Psoas muscle (tissue), 8 donors: ENCODE measurements around the gene PRSS35. TPM values are rescaled to one million over a fixed set of nuclear protein-coding genes. Genes with fewer than 3 reads are reported as not detected.

Experiments
- ATAC-seq, 4 donors: fragments of 200-7000 bp; cut with Tn5 transposase; one replicate each; pipeline ENCODE4 v1.9.1; 2020; ENCODE audit warnings: moderate library complexity in 3 of 4, mild to moderate bottlenecking in 2 of 4
- DNase-seq, 2 donors: peaks; one replicate each; pipeline ENCODE4 v3.0.0-alpha.2; 2020
- H3K27ac ChIP-seq: fragments of 200-600 bp; one replicate; pipeline ENCODE4 v1.8.0; 2022
- H3K27me3 ChIP-seq, 3 donors: fragments of 200-600 bp in 1 of 3; one replicate each; pipeline versions ENCODE4 v1.6.1 to v1.8.0; 2013 to 2022; ENCODE audit warnings: low read length in 2 of 3, mild to moderate bottlenecking in 2 of 3, moderate library complexity in 1 of 3; ENCODE audit not compliant: insufficient read depth in 3 of 3
- H3K36me3 ChIP-seq, 2 donors: fragments of 200-600 bp in 1 of 2; one replicate each; pipeline versions ENCODE4 v1.6.1 to v1.8.0; 2013 to 2022; ENCODE audit warnings: low read depth in 1 of 2, mild to moderate bottlenecking in 1 of 2, moderate library complexity in 1 of 2; ENCODE audit not compliant: insufficient read depth in 1 of 2
- H3K4me1 ChIP-seq: fragments of 200-600 bp; one replicate; pipeline ENCODE4 v1.8.0; 2022
- H3K4me3 ChIP-seq: fragments of 200-600 bp; one replicate; pipeline ENCODE4 v1.8.0; 2022; ENCODE audit warnings: mild to moderate bottlenecking
- H3K9me3 ChIP-seq: fragments of 200-600 bp; one replicate; pipeline ENCODE4 v1.8.0; 2022
- CTCF ChIP-seq: fragments of 200-600 bp; IDR thresholded peaks from one replicate; pipeline ENCODE4 v1.8.0; 2022; ENCODE audit warnings: antibody characterized with exemption
- WGBS, 3 donors: extraction: QIAGEN DNeasy Blood & Tissue Kit; methylation state at CpG; one replicate each; pipeline versions ENCODE4 v1.1.6 to v1.1.7; 2013; 5-methylcytosine and 5-hydroxymethylcytosine counted together
- intact Hi-C, 2 donors: fragments of 100-400 bp; cut with DNase I; formaldehyde crosslinking; loops; one replicate each; pipeline versions ENCODE4 v1.11.0 to v1.14.2; 2022
- polyA plus RNA-seq, 3 donors: library from polyadenylated mRNA; stranded (reverse); fragments of 200-250 nt; gene quantifications; one replicate each; pipeline ENCODE4 v1.2.3, GENCODE V29; 2013
- total RNA-seq, 4 donors: library from RNA; stranded (reverse); fragmentation: NEBNext Ultra II Directional in 2 of 4; extraction: Animal tissue kit (Norgen Biotek cat#: 25700) in 2 of 4; gene quantifications; one replicate each; pipeline versions ENCODE4 v1.2.1 to v1.2.4, GENCODE V29; 2021 to 2023
- donor health status: healthy with polysubstance abuse.
- donor health status: DM: no; HTN: no; CAD: no; lungs with moderate emphysema.
- donor health status: Bipolar disorder and iron deficiency.
- donor health status: healthy.
- donor health status: DM: yes; HTN: yes; CAD: no.
- donor health status: DM: no; HTN: no; CAD: no.
- donor health status: DM: no; HTN: no; CAD: no.
- donor health status: DM: yes; HTN: yes; CAD: no.

Gene PRSS35
- total and polyA plus RNA-seq, 7 donors, result 0.03 to 0.50 (median 0.08) TPM; not detected in 2

GRCh38 chr6:83467620-83468036 lies 44.7 kb upstream of the PRSS35 start:
- Histone ChIP-seq H3K4me1 (no peaks in the 10 kb centered on the region), H3K27ac (no peak overlapping the region), H3K4me3 (no peak overlapping the region), H3K36me3 (no peaks in the 10 kb centered on the region), H3K9me3 (no peaks in the 10 kb centered on the region), H3K27me3 (no peaks in the 10 kb centered on the region)
- DNase-seq (peak; percentile 39 to 57), ATAC-seq (peak in 1 of 4 donors; percentile 32)
- WGBS, 3 donors, result 80 to 89% (median 82%) methylated on average over 3 of the region's 3 CpGs
- intact Hi-C loops, result no loop called here
- no peak for TF ChIP-seq CTCF

DNA sequence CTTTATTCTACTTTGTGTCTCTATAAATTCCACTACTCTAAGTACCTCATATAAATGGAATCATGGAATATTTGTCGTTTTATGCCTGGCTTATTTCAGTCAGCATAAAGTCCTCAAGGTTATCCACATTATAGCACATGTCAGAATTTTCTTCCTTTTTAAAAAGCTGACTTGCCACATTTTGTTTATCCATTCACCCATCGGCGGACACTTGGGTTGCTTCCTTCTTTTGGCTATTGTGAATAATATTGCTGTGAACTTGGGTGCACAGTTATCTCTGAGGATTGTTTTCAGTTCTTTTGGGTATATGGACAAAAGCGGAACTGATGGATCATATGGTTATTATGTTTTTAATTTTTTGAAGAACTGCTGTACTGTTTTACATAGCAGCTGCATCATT lies 42.3 kb upstream of the PRSS35 start:
- intact Hi-C loops, result loop anchor here in 1 of 2 donors (10.0 kb wide), 1 partner anchor 45 kb away; no protein-coding TSS in a partner anchor
- ATAC-seq, result no peak
- no peaks in the 10 kb centered on the region for H3K9me3 ChIP-seq
- no peak overlapping the region for H3K27ac ChIP-seq
- H3K36me3 ChIP-seq, result no peaks in the 10 kb centered on the region
- no peak for TF ChIP-seq CTCF
- 54 to 63% (median 58%) methylated on average over 4 of the region's 4 CpGs for WGBS, 3 donors
- H3K4me1 ChIP-seq, result no peaks in the 10 kb centered on the region
- no peaks in the 10 kb centered on the region for H3K27me3 ChIP-seq
- DNase-seq, result no peak
- H3K4me3 ChIP-seq, result no peak overlapping the region

- Histone ChIP-seq H3K36me3 (no peaks in the 10 kb centered on the region), H3K27ac (no peak overlapping the region)
- 77 to 92% (median 85%) methylated on average over 3 of the region's 3 CpGs for WGBS, 3 donors
Observed at GRCh38 chr6:83470587-83470986, 41.7 kb upstream of the PRSS35 start.

DNA sequence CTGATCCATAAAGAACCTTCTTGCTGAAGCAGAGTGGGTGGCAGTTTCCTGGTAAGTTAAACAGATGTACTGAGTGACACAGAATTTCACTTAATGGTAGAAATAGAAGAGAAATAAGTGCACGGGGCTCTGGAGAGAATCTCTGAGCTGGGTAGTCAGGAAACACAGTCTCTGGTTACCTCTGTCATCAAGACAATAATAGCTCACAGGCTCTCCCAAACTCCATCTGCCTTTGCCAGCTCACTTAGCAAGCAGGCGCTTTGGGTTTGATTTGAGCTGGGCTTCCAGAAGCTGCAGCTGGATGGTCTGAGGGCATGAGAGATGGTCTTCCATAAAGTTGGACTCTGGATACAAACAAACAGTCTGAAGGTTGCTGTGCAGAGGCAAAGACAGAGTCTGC lies 39.6 kb upstream of the PRSS35 start:
- Histone ChIP-seq H3K4me3 (no peak overlapping the region), H3K27me3 (no peaks in the 10 kb centered on the region), H3K9me3 (no peaks in the 10 kb centered on the region), H3K4me1 (no peaks in the 10 kb centered on the region), H3K27ac (peak overlapping the region; percentile 38), H3K36me3 (no peaks in the 10 kb centered on the region)
- intact Hi-C loops, result loop anchor here in 1 of 2 donors (10.0 kb wide), 1 partner anchor 48 kb away; no protein-coding TSS in a partner anchor
- 37 to 45% (median 40%) methylated on average over 2 of the region's 2 CpGs for WGBS, 3 donors
- TF ChIP-seq CTCF, result no peak
- ATAC-seq, result peak; percentile 87 to 93 (median 88)
- no peak for DNase-seq

More at GRCh38 chr6:83470587-83470986, 41.7 kb upstream of the PRSS35 start:
- Histone ChIP-seq H3K4me1 (no peaks in the 10 kb centered on the region), H3K4me3 (no peak overlapping the region), H3K27me3 (no peaks in the 10 kb centered on the region), H3K9me3 (no peaks in the 10 kb centered on the region)
- ATAC-seq (no peak), DNase-seq (no peak)
- no peak for TF ChIP-seq CTCF
- intact Hi-C loops, result loop anchor here in 1 of 2 donors (10.0 kb wide), 1 partner anchor 46 kb away; no protein-coding TSS in a partner anchor

- ATAC-seq (peak; percentile 77 to 91 (median 84)), DNase-seq (no peak)
- TF ChIP-seq CTCF, result no peak
- H3K36me3 ChIP-seq, result no peaks in the 10 kb centered on the region
- no peaks in the 10 kb centered on the region for H3K9me3 ChIP-seq
- 23 to 39% (median 26%) methylated on average over 4 of the region's 4 CpGs for WGBS, 3 donors
- no peak overlapping the region for H3K4me3 ChIP-seq
- H3K27me3 ChIP-seq, result no peaks in the 10 kb centered on the region
- H3K27ac ChIP-seq, result no peak overlapping the region
- no peaks in the 10 kb centered on the region for H3K4me1 ChIP-seq
- intact Hi-C loops, result loop anchor here in 1 of 2 donors (10.0 kb wide), 1 partner anchor 50 kb away; no protein-coding TSS in a partner anchor
Observed at GRCh38 chr6:83474309-83474708, 38.0 kb upstream of the PRSS35 start.
